ENCODE results near the gene PRR11.

PRR11 gene

GRCh38 chr17:59180626-59181025 is 25.1 kb downstream of the PRR11 start:
- WGBS (ENCODE audit: insufficient coverage) = 98% methylated on average over 6 of the region's 9 CpGs
- H3K36me3 ChIP-seq (ENCODE audit: control insufficient read depth in 4 of 4, insufficient read depth in 4 of 4, low read length in 3 of 4) = peaks cover 0 to 14% (median 5%) of the 10 kb centered on the region in 4 experiments
- no peak for DNase-seq
- no peaks in the 10 kb centered on the region for H3K4me1 ChIP-seq (ENCODE audit: control extremely low read depth in 1 of 4, control insufficient read depth in 4 of 4, insufficient read depth in 4 of 4, low read length in 3 of 4)
- H3K4me3 ChIP-seq (ENCODE audit: control insufficient read depth in 1 of 7, extremely low read depth in 1 of 7, insufficient read depth in 4 of 7, low read depth in 2 of 7, low read length in 6 of 7) = no peak overlapping the region
- CTCF ChIA-PET = no interaction called here
- no peaks in the 10 kb centered on the region for H3K27me3 ChIP-seq (replicated peaks in 2 of 5; ENCODE audit: control insufficient read depth in 4 of 5, insufficient read depth in 5 of 5, low read length in 4 of 5)
- H3K9me3 ChIP-seq (ENCODE audit: control extremely low read depth in 1 of 5, control insufficient read depth in 4 of 5, insufficient read depth in 2 of 5, low read depth in 1 of 5, low read length in 4 of 5) = no peaks in the 10 kb centered on the region
- no peak overlapping the region for H3K27ac ChIP-seq (ENCODE audit: insufficient read depth in 1 of 2, low read depth in 1 of 2, low read length in 2 of 2, poor library complexity in 1 of 2, severe bottlenecking in 2 of 2)
- POLR2A ChIA-PET = no interaction called here

GRCh38 chr17:59181481-59181880 is 25.9 kb downstream of the PRR11 start:
- DNase-seq = no peak
- H3K9me3 ChIP-seq (ENCODE audit: control extremely low read depth in 1 of 5, control insufficient read depth in 4 of 5, insufficient read depth in 2 of 5, low read depth in 1 of 5, low read length in 4 of 5) = no peaks in the 10 kb centered on the region
- CTCF ChIA-PET = no interaction called here
- peaks cover 0 to 19% (median 7%) of the 10 kb centered on the region in 4 experiments for H3K36me3 ChIP-seq (ENCODE audit: control insufficient read depth in 4 of 4, insufficient read depth in 4 of 4, low read length in 3 of 4)
- no peaks in the 10 kb centered on the region for H3K4me1 ChIP-seq (ENCODE audit: control extremely low read depth in 1 of 4, control insufficient read depth in 4 of 4, insufficient read depth in 4 of 4, low read length in 3 of 4)
- no peak overlapping the region for H3K4me3 ChIP-seq (ENCODE audit: control insufficient read depth in 1 of 7, extremely low read depth in 1 of 7, insufficient read depth in 4 of 7, low read depth in 2 of 7, low read length in 6 of 7)
- H3K27ac ChIP-seq (ENCODE audit: insufficient read depth in 1 of 2, low read depth in 1 of 2, low read length in 2 of 2, poor library complexity in 1 of 2, severe bottlenecking in 2 of 2) = no peak overlapping the region
- 95% methylated on average over 6 of the region's 9 CpGs for WGBS (ENCODE audit: insufficient coverage)
- H3K27me3 ChIP-seq (replicated peaks in 2 of 5; ENCODE audit: control insufficient read depth in 4 of 5, insufficient read depth in 5 of 5, low read length in 4 of 5) = no peaks in the 10 kb centered on the region
- POLR2A ChIA-PET = no interaction called here

GRCh38 chr17:59185997-59186396 is 30.5 kb downstream of the PRR11 start:
- CTCF ChIA-PET = no interaction called here
- DNase-seq = no peak
- Histone ChIP-seq H3K4me1 (ENCODE audit: control extremely low read depth in 1 of 4, control insufficient read depth in 4 of 4, insufficient read depth in 4 of 4, low read length in 3 of 4) (no peaks in the 10 kb centered on the region), H3K4me3 (ENCODE audit: control insufficient read depth in 1 of 7, extremely low read depth in 1 of 7, insufficient read depth in 4 of 7, low read depth in 2 of 7, low read length in 6 of 7) (no peak overlapping the region), H3K27ac (ENCODE audit: insufficient read depth in 1 of 2, low read depth in 1 of 2, low read length in 2 of 2, poor library complexity in 1 of 2, severe bottlenecking in 2 of 2) (no peak overlapping the region), H3K9me3 (ENCODE audit: control extremely low read depth in 1 of 5, control insufficient read depth in 4 of 5, insufficient read depth in 2 of 5, low read depth in 1 of 5, low read length in 4 of 5) (no peaks in the 10 kb centered on the region), H3K36me3 (ENCODE audit: control insufficient read depth in 4 of 4, insufficient read depth in 4 of 4, low read length in 3 of 4) (peaks cover 2 to 37% (median 16%) of the 10 kb centered on the region in 4 experiments), H3K27me3 (replicated peaks in 2 of 5; ENCODE audit: control insufficient read depth in 4 of 5, insufficient read depth in 5 of 5, low read length in 4 of 5) (no peaks in the 10 kb centered on the region)
- POLR2A ChIA-PET = no interaction called here

GRCh38 chr17:59186850-59187249 is 31.3 kb downstream of the PRR11 start:
- ChIA-PET POLR2A (no interaction called here), CTCF (no interaction called here)
- no peaks in the 10 kb centered on the region for H3K27me3 ChIP-seq (replicated peaks in 2 of 5; ENCODE audit: control insufficient read depth in 4 of 5, insufficient read depth in 5 of 5, low read length in 4 of 5)
- peaks cover 2 to 43% (median 21%) of the 10 kb centered on the region in 4 experiments for H3K36me3 ChIP-seq (ENCODE audit: control insufficient read depth in 4 of 4, insufficient read depth in 4 of 4, low read length in 3 of 4)
- no peaks in the 10 kb centered on the region for H3K9me3 ChIP-seq (ENCODE audit: control extremely low read depth in 1 of 5, control insufficient read depth in 4 of 5, insufficient read depth in 2 of 5, low read depth in 1 of 5, low read length in 4 of 5)
- no peaks in the 10 kb centered on the region for H3K4me1 ChIP-seq (ENCODE audit: control extremely low read depth in 1 of 4, control insufficient read depth in 4 of 4, insufficient read depth in 4 of 4, low read length in 3 of 4)
- 100% methylated on average over 1 of the region's 3 CpGs for WGBS (ENCODE audit: insufficient coverage)
- H3K27ac ChIP-seq (ENCODE audit: insufficient read depth in 1 of 2, low read depth in 1 of 2, low read length in 2 of 2, poor library complexity in 1 of 2, severe bottlenecking in 2 of 2) = no peak overlapping the region
- DNase-seq = no peak
- H3K4me3 ChIP-seq (ENCODE audit: control insufficient read depth in 1 of 7, extremely low read depth in 1 of 7, insufficient read depth in 4 of 7, low read depth in 2 of 7, low read length in 6 of 7) = no peak overlapping the region

GRCh38 chr17:59190806-59191205 is 35.3 kb downstream of the PRR11 start:
- CTCF ChIA-PET = no interaction called here
- WGBS (ENCODE audit: insufficient coverage) = 94% methylated on average over 2 of the region's 2 CpGs
- H3K4me1 ChIP-seq (ENCODE audit: control extremely low read depth in 1 of 4, control insufficient read depth in 4 of 4, insufficient read depth in 4 of 4, low read length in 3 of 4) = no peaks in the 10 kb centered on the region
- peaks cover 21 to 60% (median 37%) of the 10 kb centered on the region in 4 experiments for H3K36me3 ChIP-seq (ENCODE audit: control insufficient read depth in 4 of 4, insufficient read depth in 4 of 4, low read length in 3 of 4)
- H3K4me3 ChIP-seq (ENCODE audit: control insufficient read depth in 1 of 7, extremely low read depth in 1 of 7, insufficient read depth in 4 of 7, low read depth in 2 of 7, low read length in 6 of 7) = no peak overlapping the region
- no peak for DNase-seq
- no peaks in the 10 kb centered on the region for H3K27me3 ChIP-seq (replicated peaks in 2 of 5; ENCODE audit: control insufficient read depth in 4 of 5, insufficient read depth in 5 of 5, low read length in 4 of 5)
- H3K9me3 ChIP-seq (ENCODE audit: control extremely low read depth in 1 of 5, control insufficient read depth in 4 of 5, insufficient read depth in 2 of 5, low read depth in 1 of 5, low read length in 4 of 5) = no peaks in the 10 kb centered on the region
- H3K27ac ChIP-seq (ENCODE audit: insufficient read depth in 1 of 2, low read depth in 1 of 2, low read length in 2 of 2, poor library complexity in 1 of 2, severe bottlenecking in 2 of 2) = no peak overlapping the region
- POLR2A ChIA-PET = no interaction called here

- 100% methylated on average over 1 of the region's 3 CpGs for WGBS (ENCODE audit: insufficient coverage)
- no peak overlapping the region for H3K27ac ChIP-seq (ENCODE audit: insufficient read depth in 1 of 2, low read depth in 1 of 2, low read length in 2 of 2, poor library complexity in 1 of 2, severe bottlenecking in 2 of 2)
- no peak overlapping the region for H3K4me3 ChIP-seq (ENCODE audit: control insufficient read depth in 1 of 7, extremely low read depth in 1 of 7, insufficient read depth in 4 of 7, low read depth in 2 of 7, low read length in 6 of 7)
- ChIA-PET CTCF (interaction anchor here (0.5 kb wide), 1 partner anchor 131 kb away, joined by 3 read pairs; no protein-coding TSS in a partner anchor), POLR2A (no interaction called here)
- no peak for DNase-seq
- H3K36me3 ChIP-seq (ENCODE audit: control insufficient read depth in 4 of 4, insufficient read depth in 4 of 4, low read length in 3 of 4) = peaks cover 24 to 56% (median 37%) of the 10 kb centered on the region in 4 experiments
- no peaks in the 10 kb centered on the region for H3K27me3 ChIP-seq (replicated peaks in 2 of 5; ENCODE audit: control insufficient read depth in 4 of 5, insufficient read depth in 5 of 5, low read length in 4 of 5)
- H3K9me3 ChIP-seq (ENCODE audit: control extremely low read depth in 1 of 5, control insufficient read depth in 4 of 5, insufficient read depth in 2 of 5, low read depth in 1 of 5, low read length in 4 of 5) = no peaks in the 10 kb centered on the region
- no peaks in the 10 kb centered on the region for H3K4me1 ChIP-seq (ENCODE audit: control extremely low read depth in 1 of 4, control insufficient read depth in 4 of 4, insufficient read depth in 4 of 4, low read length in 3 of 4)
Observed at GRCh38 chr17:59193336-59193862, 37.9 kb downstream of the PRR11 start.

GRCh38 chr17:59199398-59199797 is 43.9 kb downstream of the PRR11 start:
- no peaks in the 10 kb centered on the region for H3K27me3 ChIP-seq (replicated peaks in 2 of 5; ENCODE audit: control insufficient read depth in 4 of 5, insufficient read depth in 5 of 5, low read length in 4 of 5)
- peaks cover 13 to 51% (median 27%) of the 10 kb centered on the region in 4 experiments for H3K36me3 ChIP-seq (ENCODE audit: control insufficient read depth in 4 of 4, insufficient read depth in 4 of 4, low read length in 3 of 4)
- DNase-seq = no peak
- H3K4me1 ChIP-seq (ENCODE audit: control extremely low read depth in 1 of 4, control insufficient read depth in 4 of 4, insufficient read depth in 4 of 4, low read length in 3 of 4) = no peaks in the 10 kb centered on the region
- ChIA-PET POLR2A (no interaction called here), CTCF (interaction anchor here (0.7 kb wide), 1 partner anchor 64 kb away, joined by 3 read pairs; no protein-coding TSS in a partner anchor)
- WGBS (ENCODE audit: insufficient coverage) = 93% methylated on average over 4 of the region's 4 CpGs
- no peaks in the 10 kb centered on the region for H3K9me3 ChIP-seq (ENCODE audit: control extremely low read depth in 1 of 5, control insufficient read depth in 4 of 5, insufficient read depth in 2 of 5, low read depth in 1 of 5, low read length in 4 of 5)
- no peak overlapping the region for H3K27ac ChIP-seq (ENCODE audit: insufficient read depth in 1 of 2, low read depth in 1 of 2, low read length in 2 of 2, poor library complexity in 1 of 2, severe bottlenecking in 2 of 2)
- no peak overlapping the region for H3K4me3 ChIP-seq (ENCODE audit: control insufficient read depth in 1 of 7, extremely low read depth in 1 of 7, insufficient read depth in 4 of 7, low read depth in 2 of 7, low read length in 6 of 7)

Measured in common myeloid progenitor, CD34-positive (primary cell).